Nephron progenitor cell (in vitro differentiated cells): ENCODE results near the gene LRIF1.

ENCODE experiments used
- DNase-seq: peaks from one replicate; pipeline ENCODE4 v3.0.0; 2021
- H3K27ac Mint-ChIP-seq: 2 replicates; pipeline ENCODE4 v1.8.0; 2021; ENCODE audit warnings: mild to moderate bottlenecking, moderate library complexity, mixed read lengths
- H3K27me3 Mint-ChIP-seq: 2 replicates; pipeline ENCODE4 v1.8.0; 2021; ENCODE audit warnings: mild to moderate bottlenecking, low read depth, mixed read lengths; ENCODE audit not compliant: poor library complexity
- H3K36me3 Mint-ChIP-seq: 2 replicates; pipeline ENCODE4 v1.8.0; 2021; ENCODE audit warnings: low read depth, mixed read lengths
- H3K4me1 Mint-ChIP-seq: 2 replicates; pipeline ENCODE4 v1.8.0; 2021; ENCODE audit warnings: mixed read lengths
- H3K4me3 Mint-ChIP-seq: 2 replicates; pipeline ENCODE4 v1.8.0; 2021; ENCODE audit warnings: mild to moderate bottlenecking, moderate library complexity, mixed read lengths
- H3K9me3 Mint-ChIP-seq: 2 replicates; pipeline ENCODE4 v1.8.0; 2021; ENCODE audit warnings: mild to moderate bottlenecking, moderate library complexity, mixed read lengths
- CTCF ChIP-seq: fragments of 200-600 bp; sonication (generic); IDR thresholded peaks from 2 replicates; pipeline ENCODE4 v1.5.0; 2021; ENCODE audit warnings: antibody characterized with exemption

The LRIF1 gene

DNA sequence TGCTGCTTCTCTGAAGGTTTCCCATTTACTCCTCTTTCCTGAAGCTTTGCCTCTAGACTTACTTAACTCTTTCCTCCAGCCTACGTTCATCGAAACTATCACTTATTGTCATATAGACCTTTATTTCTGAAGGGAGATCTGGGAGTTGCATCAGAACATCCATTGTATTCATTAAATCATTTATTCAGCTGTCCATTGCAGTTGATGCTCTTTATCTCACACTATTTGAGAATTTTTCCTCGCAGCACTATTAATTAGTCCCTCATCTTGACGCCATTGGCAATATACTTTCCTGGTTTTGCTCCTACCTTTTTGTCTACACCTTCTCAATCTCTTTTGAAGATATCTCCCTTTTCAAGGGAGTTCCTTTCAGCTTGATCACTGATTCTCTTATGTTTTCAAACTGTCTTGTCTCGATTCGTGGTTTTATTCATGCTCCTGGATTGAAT is 757 bp upstream of the LRIF1 start:
- peaks cover 64% of the 10 kb centered on the region for H3K9me3 Mint-ChIP-seq
- peak overlapping the region; percentile 88 for H3K4me3 Mint-ChIP-seq
- peaks cover 6% of the 10 kb centered on the region for H3K4me1 Mint-ChIP-seq
- DNase-seq, result no peak
- peaks cover 14% of the 10 kb centered on the region for H3K27me3 Mint-ChIP-seq
- H3K36me3 Mint-ChIP-seq, result peaks cover 33% of the 10 kb centered on the region
- H3K27ac Mint-ChIP-seq, result peak overlapping the region; percentile 98
- TF ChIP-seq CTCF, result no peak

- Mint-ChIP-seq H3K36me3 (peaks cover 33% of the 10 kb centered on the region), H3K27me3 (peaks cover 9% of the 10 kb centered on the region), H3K9me3 (peaks cover 70% of the 10 kb centered on the region), H3K4me1 (peaks cover 6% of the 10 kb centered on the region), H3K4me3 (peak overlapping the region; percentile 88), H3K27ac (peak overlapping the region; percentile 98)
- peak; percentile 48 for DNase-seq
- TF ChIP-seq CTCF, result no peak
These were observed 631 bp downstream of the LRIF1 start for GRCh38 chr1:110962892-110963690.

GRCh38 chr1:110961902-110962301 is 1.8 kb downstream of the LRIF1 start:
- Mint-ChIP-seq H3K36me3 (peaks cover 33% of the 10 kb centered on the region), H3K4me3 (no peak overlapping the region), H3K27me3 (peaks cover 5% of the 10 kb centered on the region)

GRCh38 chr1:110960777-110961420 is 2.8 kb downstream of the LRIF1 start:
- no peak for TF ChIP-seq CTCF
- Mint-ChIP-seq H3K9me3 (peaks cover 64% of the 10 kb centered on the region), H3K27me3 (peaks cover under 1% of the 10 kb centered on the region), H3K4me1 (peaks cover 6% of the 10 kb centered on the region), H3K4me3 (no peak overlapping the region), H3K36me3 (peaks cover 33% of the 10 kb centered on the region), H3K27ac (no peak overlapping the region)
- DNase-seq, result no peak

More at GRCh38 chr1:110961902-110962301, 1.8 kb downstream of the LRIF1 start:
- no peak for DNase-seq
- H3K4me1 Mint-ChIP-seq, result peaks cover 6% of the 10 kb centered on the region
- H3K27ac Mint-ChIP-seq, result no peak overlapping the region
- peaks cover 70% of the 10 kb centered on the region for H3K9me3 Mint-ChIP-seq
- no peak for TF ChIP-seq CTCF

DNA sequence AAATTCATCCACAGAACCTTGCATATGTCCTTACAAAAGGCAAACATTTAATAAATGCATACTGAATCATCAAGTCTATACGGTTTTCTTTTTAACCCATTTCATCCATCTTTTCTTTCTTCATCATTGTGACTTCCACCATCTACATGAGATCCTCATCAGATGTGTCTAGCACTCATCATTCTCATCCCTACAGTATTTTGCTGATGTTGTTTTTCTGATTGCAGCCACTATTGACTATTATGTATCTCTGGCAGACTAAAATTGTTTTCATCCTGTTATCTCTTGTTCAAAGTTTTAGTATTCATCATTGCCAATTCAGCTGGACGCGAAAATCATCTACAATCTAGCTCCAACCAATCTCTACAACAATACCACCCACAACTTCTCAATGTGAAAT is 5.9 kb downstream of the LRIF1 start:
- Mint-ChIP-seq H3K36me3 (peaks cover 28% of the 10 kb centered on the region), H3K4me3 (no peak overlapping the region)

More for the DNA sequence above, 5.9 kb downstream of the LRIF1 start:
- Mint-ChIP-seq H3K4me1 (peaks cover under 1% of the 10 kb centered on the region), H3K27ac (no peak overlapping the region), H3K9me3 (peaks cover 37% of the 10 kb centered on the region), H3K27me3 (no peaks in the 10 kb centered on the region)
- no peak for DNase-seq
- TF ChIP-seq CTCF, result no peak
